ENCODE results near the gene CDC42EP2. TPM values are rescaled to one million over a fixed set of nuclear protein-coding genes. Genes with fewer than 3 reads are reported as not detected.

CDC42EP2 gene
- total and polyA plus RNA-seq, 10 of the 15 experiments (the other 5 are each of a cell fraction or from before 2014, with no cell fraction given), result 0.03 to 1.2 (median 0.09) TPM; not detected in 3

GRCh38 chr11:65279279-65279678 lies 35.4 kb upstream of the CDC42EP2 start:
- peaks cover 9% of the 10 kb centered on the region; the same call in 1 of the 2 replicates for H3K4me1 ChIP-seq (ENCODE audit: control insufficient read depth, insufficient read depth, low read length)
- H3K4me3 ChIP-seq, result no peak overlapping the region
- peak overlapping the region; percentile 2; the same call in 1 of the 2 replicates for H3K9ac ChIP-seq (ENCODE audit: control insufficient read depth, insufficient read depth, low read length)
- BruUV-seq (replicated peaks), result no TSS peak
- peak overlapping the region; percentile 1; the same call in 1 of the 2 replicates for H3K4me2 ChIP-seq (ENCODE audit: control insufficient read depth, insufficient read depth)
- intact Hi-C loops (cut with micrococcal nuclease; ENCODE audit: unreplicated experiment), result no loop called here
- no peaks in the 10 kb centered on the region for H4K20me1 ChIP-seq (ENCODE audit: control insufficient read depth, insufficient read depth)
- WGBS (ENCODE audit: insufficient coverage, insufficient replicate concordance, low lambda C conversion rate, missing lambda C conversion rate), result 68% methylated on average over 4 of the region's 4 CpGs
- peak; percentile 29 for ATAC-seq
- POLR2A ChIA-PET, result interaction anchor here (0.6 to 2.4 kb wide), 5 partner anchors 17 to 54 kb away, joined by 3 to 11 read pairs (median 6); partner anchors contain the start of genes CDC42EP2, DPF2 and POLA2
- TF ChIP-seq RCOR1 (conservative IDR thresholded peaks at IDR 0.05; ENCODE audit: low read depth, low read length), result no peak
- no peak for TF ChIP-seq SUZ12 (IDR thresholded peaks at IDR 0.05; ENCODE audit: unreplicated experiment)
- TF ChIP-seq KLF5 (IDR thresholded peaks at IDR 0.05; ENCODE audit: partially characterized antibody), result no peak
- no peak for TF ChIP-seq PAX5 (IDR thresholded peaks at IDR 0.05; ENCODE audit: borderline replicate concordance, low read depth, low read length)
- TF ChIP-seq CHD1 (IDR thresholded peaks at IDR 0.05; ENCODE audit: low read depth, low read length), result no peak
- SMC1A ChIA-PET (ENCODE audit: uncharacterized antibody, unreplicated experiment), result interaction anchor here (0.6 to 10.3 kb wide), 7 partner anchors 11 to 351 kb away, joined by 3 to 180 read pairs (median 8); partner anchors contain the start of genes CDC42EP2 and POLA2
- peaks cover 14 to 34% of the 10 kb centered on the region in 2 experiments for H3K36me3 ChIP-seq (ENCODE audit: control insufficient read depth in 2 of 2, insufficient read depth in 2 of 2, low read length in 1 of 2)
- RAD21 ChIA-PET (ENCODE audit: unreplicated experiment), result interaction anchor here (1.0 to 8.7 kb wide), 9 partner anchors 11 to 431 kb away, joined by 3 to 254 read pairs (median 6); partner anchors contain the start of genes CDC42EP2, DPF2 and POLA2
- no peaks in the 10 kb centered on the region for H3K79me2 ChIP-seq (ENCODE audit: control insufficient read depth, insufficient read depth, low read length)
- CTCF ChIA-PET, result interaction anchor here (0.8 to 11.8 kb wide), 8 partner anchors 11 to 59 kb away, joined by 3 to 351 read pairs (median 10); partner anchors contain the start of genes CDC42EP2 and DPF2
- no peak for DNase-seq (ENCODE audit: low read depth, low spot score)
- FAIRE-seq, result no peak
- in situ Hi-C loops (cut with MboI), result no loop called here
- no peaks in the 10 kb centered on the region for H3K9me3 ChIP-seq (replicated peaks; ENCODE audit: control insufficient read depth, insufficient read depth, low read length)
- H2AFZ ChIP-seq (ENCODE audit: control insufficient read depth, low read depth, low read length), result no peak overlapping the region
- H3K27ac ChIP-seq (ENCODE audit: control insufficient read depth, insufficient read depth), result peak overlapping the region; percentile 79
- H3K27me3 ChIP-seq (replicated peaks in 1 of 2; ENCODE audit: control insufficient read depth in 2 of 2, insufficient read depth in 2 of 2, low read length in 1 of 2), result no peaks in the 10 kb centered on the region

Data from GM12878 (cell line).